HG02970 (cell line): ENCODE data around the gene ZFPL1.
"Not testable (repeated sequence)": the region's sequence is repeated elsewhere in the genome, so short reads cannot be mapped to it uniquely, and the experiment has no call there.

Experiments
- ATAC-seq: cut with Tn5 transposase; IDR thresholded peaks from one replicate; pipeline ENCODE4 v1.9.1; 2021; ENCODE audit warnings: mild to moderate bottlenecking, moderate library complexity, moderate number of reproducible peaks; ENCODE audit not compliant: unreplicated experiment, low FRiP score

ZFPL1 gene

GRCh38 chr11:65112546-65113360, 28.7 kb downstream of the ZFPL1 start:
- no peak for ATAC-seq

DNA sequence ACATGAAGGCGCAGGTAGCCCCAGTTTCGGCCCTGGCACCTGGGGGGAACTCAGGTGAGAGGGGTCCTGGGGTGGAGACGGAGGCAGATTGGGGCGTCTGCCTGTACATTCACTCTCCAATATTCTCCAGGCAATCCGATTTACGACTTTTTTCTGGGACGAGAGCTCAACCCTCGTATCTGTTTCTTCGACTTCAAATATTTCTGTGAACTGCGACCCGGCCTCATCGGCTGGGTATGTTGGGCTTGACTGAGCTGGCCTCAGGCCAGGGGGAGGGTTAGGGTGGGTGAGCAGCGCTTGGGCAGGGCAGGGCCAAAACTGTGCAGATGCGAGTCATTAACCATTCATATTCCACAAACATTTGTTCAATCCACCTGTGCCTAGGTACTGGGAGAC, 29.3 kb downstream of the ZFPL1 start:
- ATAC-seq = no peak

- no peak for ATAC-seq
Measured at GRCh38 chr11:65113839-65114238, 29.8 kb downstream of the ZFPL1 start.

- no peak for ATAC-seq
Measured at GRCh38 chr11:65114538-65115171, 30.6 kb downstream of the ZFPL1 start.

DNA sequence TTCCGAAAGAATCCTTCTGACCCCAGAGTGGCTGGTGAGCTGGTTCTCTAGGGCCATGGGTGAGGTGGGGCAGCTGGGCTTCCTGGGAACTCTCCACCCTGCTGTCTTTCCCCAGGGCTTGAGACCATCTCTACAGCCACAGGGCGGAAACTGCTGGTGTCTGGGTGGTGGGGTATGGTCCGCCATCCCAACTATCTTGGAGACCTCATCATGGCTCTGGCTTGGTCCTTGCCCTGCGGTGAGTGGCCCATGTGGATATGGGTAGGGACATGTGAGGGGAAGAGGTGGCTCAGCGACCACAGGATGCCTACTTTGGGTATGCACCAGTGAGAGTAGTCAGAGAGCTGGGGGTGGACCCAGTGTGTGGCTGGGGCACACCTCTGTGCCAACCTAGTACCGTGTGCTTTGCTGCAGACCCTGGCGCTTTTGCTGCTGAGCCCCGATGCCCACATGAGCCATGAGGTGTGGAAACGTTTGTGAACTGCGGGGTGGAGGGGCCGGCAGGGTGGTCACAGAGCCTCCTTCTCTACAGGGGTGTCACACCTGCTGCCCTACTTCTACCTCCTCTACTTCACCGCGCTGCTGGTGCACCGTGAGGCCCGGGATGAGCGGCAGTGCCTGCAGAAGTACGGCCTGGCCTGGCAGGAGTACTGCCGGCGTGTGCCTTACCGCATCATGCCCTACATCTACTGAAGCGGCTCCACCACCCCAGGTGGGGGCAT, 31.5 kb downstream of the ZFPL1 start:
- ATAC-seq = no peak

- no peak for ATAC-seq
Measured at GRCh38 chr11:65116370-65117205, 32.6 kb downstream of the ZFPL1 start.

GRCh38 chr11:65117206-65118096, 33.4 kb downstream of the ZFPL1 start, which contains the start of gene ZNHIT2:
Gene ZNHIT2, minus strand, starts transcription at chr11:65117701. Its CDS starts 48 bp downstream, at chr11:65117653.
- ATAC-seq = peak; percentile 62

- no peak for ATAC-seq
Measured at GRCh38 chr11:65118097-65118837, 34.2 kb downstream of the ZFPL1 start.

DNA sequence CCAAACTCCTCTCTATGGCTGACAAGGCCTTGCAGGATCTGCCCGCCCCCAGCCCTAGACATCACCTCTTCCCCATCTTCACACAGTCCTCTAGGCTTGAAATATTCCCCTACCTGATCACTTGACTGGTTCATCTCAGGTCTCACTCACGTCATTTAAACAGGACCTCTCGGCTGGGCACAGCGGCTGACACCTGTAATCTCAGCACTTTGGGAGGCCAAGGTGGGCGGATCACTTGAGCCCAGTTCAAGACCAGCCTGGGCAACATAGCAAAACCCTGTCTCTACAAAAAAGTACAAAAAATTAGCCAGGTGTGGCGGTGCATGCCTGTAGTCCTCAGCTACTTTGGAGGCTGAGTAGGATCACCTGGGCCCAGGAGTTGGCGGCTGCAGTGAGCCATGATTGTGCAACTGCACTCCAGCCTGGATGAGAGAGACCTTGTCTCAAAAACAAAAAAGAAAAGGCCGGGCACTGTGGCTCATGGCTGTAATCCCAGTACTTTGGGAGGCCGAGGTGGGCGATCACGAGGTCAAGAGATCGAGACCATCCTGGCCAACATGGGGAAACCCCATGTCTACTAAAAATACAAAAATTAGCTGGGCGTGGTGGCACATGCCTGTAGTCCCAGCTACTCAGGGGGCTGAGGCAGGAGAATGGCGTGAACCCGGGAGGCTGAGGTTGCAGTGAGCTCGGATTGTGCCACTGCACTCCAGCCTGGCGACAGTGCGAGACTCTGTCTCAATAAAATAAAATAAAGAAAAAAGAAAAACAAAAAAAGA, 35.1 kb downstream of the ZFPL1 start:
- not testable (repeated sequence) for ATAC-seq

DNA sequence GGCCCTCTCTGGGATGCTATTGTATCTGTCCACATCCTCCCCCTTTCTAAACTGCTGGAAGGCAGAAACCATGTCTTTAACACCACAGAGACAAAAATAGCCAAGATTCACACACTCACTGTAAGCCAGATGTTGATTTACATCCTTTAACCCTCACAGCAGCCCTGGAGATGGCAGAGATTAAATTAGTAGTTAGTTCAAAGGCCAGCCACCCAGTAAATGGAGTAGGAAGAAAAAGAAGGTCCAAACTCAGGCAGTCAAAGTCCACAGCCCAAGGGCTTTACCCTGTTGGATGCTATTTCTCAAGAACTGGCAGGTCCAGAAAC, 35.6 kb downstream of the ZFPL1 start:
- no peak for ATAC-seq

DNA sequence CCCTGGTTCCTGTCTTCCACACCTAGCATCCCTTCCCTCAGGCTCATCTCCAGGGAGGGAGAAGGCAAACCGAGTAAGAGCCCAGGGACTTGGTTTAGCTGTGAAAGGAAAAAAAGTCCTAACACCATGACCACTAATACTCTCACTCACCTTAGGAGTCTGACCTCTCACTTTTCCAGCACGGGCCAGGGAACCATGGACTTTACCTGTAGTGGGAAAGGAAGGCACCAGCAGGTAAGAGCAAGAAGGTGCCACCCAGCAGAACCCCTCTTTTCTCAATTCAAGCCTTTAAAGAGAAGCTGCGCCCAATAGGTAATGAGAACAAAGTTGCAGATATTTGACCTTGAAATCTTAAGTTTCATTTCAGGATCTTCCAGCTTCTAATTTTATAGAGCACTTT, 36.8 kb downstream of the ZFPL1 start:
- ATAC-seq = no peak

DNA sequence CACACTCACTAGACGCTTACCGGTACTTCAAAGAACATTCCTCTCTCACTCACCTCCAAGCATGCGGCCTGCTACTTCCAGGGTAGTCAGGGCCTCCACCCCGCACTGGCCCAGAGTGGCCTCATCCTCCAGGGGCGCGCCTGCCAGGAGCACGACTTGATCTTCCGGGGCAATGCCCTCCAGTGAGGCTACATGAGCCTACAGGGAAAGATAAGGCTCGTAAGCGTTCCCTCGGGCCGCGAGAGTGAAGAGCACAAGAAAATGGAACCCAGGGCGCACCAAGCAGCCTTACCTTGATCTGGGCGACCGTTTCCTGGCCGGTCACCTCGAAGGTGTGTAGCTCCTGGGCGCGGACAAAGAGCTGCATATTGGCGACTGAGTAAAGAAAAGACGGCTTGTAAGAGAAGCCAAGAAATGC, 37.4 kb downstream of the ZFPL1 start:
- no peak for ATAC-seq

DNA sequence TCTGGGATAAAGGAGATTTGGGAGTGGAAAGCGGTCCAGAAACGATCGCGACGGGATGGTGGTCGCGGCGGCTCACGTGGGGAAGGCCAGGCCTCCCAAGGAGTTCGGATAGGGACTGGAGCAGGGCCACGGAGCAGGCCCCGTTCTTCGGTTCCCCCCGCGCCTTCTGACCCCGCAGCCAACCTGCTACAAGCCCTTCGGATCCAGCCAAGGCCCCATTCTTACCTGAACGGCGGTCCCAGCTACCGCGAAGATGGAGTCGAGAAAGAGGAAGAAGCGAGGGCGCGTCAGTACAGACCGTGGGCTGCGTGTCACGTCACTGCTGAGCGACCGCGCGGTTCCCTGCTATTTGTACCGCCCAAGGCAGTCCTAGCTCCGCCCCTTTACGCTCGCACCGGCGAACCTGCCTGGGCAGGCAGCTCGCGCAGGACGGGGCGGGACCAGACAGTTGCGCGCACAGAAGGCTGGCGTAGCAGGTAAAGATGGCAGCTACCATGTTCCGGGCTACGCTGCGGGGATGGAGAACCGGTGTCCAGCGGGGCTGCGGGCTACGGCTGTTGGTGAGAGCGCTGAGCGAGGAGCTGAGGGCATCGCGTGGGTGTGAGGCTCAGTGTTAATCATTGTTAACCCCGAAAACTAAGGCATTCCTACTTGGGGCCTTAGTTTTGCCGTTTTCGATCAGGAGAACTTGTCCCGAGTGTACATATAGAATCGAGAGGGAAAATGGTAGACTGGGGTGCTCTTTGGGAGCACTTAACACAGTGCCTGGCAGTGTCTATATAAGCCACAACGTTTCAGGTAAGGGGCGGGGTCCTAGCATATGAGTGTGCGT, 38.1 kb downstream of the ZFPL1 start, which contains the start of the genes FAU and MRPL49:
FAU (minus strand) TSS at position 270 of the 832 bp plus-strand sequence. CDS start 321 bp downstream, outside the sequence.
MRPL49 (plus strand) TSS at position 457 of the 832 bp plus-strand sequence; CDS start at position 483, 26 bp downstream.
- ATAC-seq = peak; percentile 60

- ATAC-seq = no peak
Measured at GRCh38 chr11:65124480-65125196, 40.6 kb downstream of the ZFPL1 start.

GRCh38 chr11:65125197-65126056, 41.4 kb downstream of the ZFPL1 start:
- ATAC-seq = no peak
